ENCODE measurements around the gene DOCK3. TPM values are rescaled to one million over a fixed set of nuclear protein-coding genes. Genes with fewer than 3 reads are reported as not detected.

DOCK3 gene
- total and polyA plus RNA-seq, 10 donors: 0.08 to 2.1 (median 0.44) TPM

DNA sequence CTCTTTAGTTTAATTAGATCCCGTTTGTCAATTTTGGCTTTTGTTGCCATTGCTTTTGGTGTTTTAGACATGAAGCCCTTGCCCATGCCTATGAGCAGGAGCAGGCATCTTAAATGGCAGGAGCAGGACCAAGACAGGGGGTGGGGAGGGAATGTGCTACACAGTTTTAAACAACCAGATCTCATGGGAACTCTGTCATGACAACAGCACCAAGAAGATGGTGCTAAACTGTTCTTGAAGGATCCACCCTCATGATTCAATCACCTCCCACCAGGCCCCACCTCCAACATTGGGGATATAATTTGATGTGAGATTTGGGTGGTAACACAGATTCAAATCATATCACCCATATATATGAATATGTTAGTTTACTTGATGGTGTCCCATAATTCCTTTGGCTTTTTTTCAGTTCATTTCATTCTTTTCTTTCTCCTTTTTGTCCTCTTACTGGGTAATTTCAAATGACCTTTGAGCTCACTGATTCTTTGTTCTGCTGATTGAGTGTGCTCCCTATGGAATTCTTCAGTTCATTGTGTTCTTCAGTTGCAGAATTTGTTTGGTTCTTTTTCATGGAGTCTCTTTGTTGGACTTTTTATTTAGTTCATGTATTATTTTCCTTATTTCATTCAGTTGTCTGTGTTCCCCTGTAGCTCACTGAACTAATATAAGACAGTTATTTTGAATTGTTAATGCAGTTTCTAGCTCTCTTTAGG, 62.6 kb downstream of the DOCK3 start:
- no peaks in the 10 kb centered on the region for H3K36me3 ChIP-seq
- peaks cover 0 to 25% (median 17%) of the 10 kb centered on the region in 8 donors for H3K9me3 ChIP-seq
- no peak overlapping the region for H3K4me3 ChIP-seq
- no peak for DNase-seq
- TF ChIP-seq, protein P1, sequence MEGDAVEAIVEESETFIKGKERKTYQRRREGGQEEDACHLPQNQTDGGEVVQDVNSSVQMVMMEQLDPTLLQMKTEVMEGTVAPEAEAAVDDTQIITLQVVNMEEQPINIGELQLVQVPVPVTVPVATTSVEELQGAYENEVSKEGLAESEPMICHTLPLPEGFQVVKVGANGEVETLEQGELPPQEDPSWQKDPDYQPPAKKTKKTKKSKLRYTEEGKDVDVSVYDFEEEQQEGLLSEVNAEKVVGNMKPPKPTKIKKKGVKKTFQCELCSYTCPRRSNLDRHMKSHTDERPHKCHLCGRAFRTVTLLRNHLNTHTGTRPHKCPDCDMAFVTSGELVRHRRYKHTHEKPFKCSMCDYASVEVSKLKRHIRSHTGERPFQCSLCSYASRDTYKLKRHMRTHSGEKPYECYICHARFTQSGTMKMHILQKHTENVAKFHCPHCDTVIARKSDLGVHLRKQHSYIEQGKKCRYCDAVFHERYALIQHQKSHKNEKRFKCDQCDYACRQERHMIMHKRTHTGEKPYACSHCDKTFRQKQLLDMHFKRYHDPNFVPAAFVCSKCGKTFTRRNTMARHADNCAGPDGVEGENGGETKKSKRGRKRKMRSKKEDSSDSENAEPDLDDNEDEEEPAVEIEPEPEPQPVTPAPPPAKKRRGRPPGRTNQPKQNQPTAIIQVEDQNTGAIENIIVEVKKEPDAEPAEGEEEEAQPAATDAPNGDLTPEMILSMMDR (IDR thresholded peaks at IDR 0.05 in 8 of 11, conservative IDR thresholded peaks at IDR 0.05 in 3 of 11): no peak
- TF ChIP-seq POLR2A (IDR thresholded peaks at IDR 0.05) (no peak), POLR2AphosphoS5 (IDR thresholded peaks at IDR 0.05) (no peak)
- no peak overlapping the region for H3K27ac ChIP-seq
- WGBS, 5 donors: 87 to 100% (median 92%) methylated on average over 1 of the region's 1 CpG
- intact Hi-C loops (cut with DNase I; ENCODE audit: low total_unique reads): no loop called here
- no peaks in the 10 kb centered on the region for H3K27me3 ChIP-seq (replicated peaks in 1 of 7)
- H3K4me1 ChIP-seq: no peaks in the 10 kb centered on the region

DNA sequence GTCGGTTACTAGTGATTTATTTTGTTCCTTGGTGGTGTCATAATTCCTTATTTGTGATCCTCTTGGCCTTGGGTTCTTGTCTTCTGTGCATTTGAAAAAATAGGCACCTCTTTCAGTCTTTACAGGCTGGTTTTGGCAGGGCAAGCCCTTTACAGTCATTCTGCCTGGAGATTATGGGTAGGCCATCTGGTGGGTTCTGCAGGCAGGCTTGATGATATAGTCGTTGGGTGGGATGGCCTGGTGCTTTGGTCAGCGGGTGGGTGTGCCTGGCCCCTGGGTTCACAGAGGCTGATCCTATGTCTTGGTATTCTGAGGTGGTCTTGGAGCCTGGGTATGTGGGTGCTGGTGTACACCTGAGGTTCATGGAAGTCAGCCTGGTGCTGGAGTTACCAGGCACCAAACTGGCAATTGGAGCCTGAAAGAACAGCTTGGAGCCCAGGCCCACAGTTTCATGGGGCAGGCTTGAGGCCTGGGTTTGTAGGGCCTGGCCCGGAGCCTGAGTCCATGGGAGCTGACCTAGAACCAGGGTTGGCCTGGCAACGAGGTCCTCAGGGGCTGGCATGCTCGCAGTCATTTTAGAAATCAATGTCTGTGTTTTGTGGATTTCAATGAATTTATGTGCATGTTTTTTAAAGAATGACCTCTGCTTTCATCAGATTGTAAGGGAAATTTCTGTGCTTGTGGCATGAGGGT, 63.3 kb downstream of the DOCK3 start:
- intact Hi-C loops (cut with DNase I; ENCODE audit: low total_unique reads): no loop called here
- no peak overlapping the region for H3K27ac ChIP-seq
- 73 to 90% (median 85%) methylated on average over 5 to 6 of the region's 6 CpGs for WGBS, 5 donors
- H3K4me3 ChIP-seq: no peak overlapping the region
- DNase-seq: no peak
- TF ChIP-seq, protein P1 (IDR thresholded peaks at IDR 0.05 in 8 of 11, conservative IDR thresholded peaks at IDR 0.05 in 3 of 11): no peak
- no peak for TF ChIP-seq POLR2AphosphoS5 (IDR thresholded peaks at IDR 0.05)
- no peak for TF ChIP-seq POLR2A (IDR thresholded peaks at IDR 0.05)
- H3K9me3 ChIP-seq: peaks cover 0 to 25% (median 17%) of the 10 kb centered on the region in 8 donors
- no peaks in the 10 kb centered on the region for H3K36me3 ChIP-seq
- no peaks in the 10 kb centered on the region for H3K27me3 ChIP-seq (replicated peaks in 1 of 7)
- no peaks in the 10 kb centered on the region for H3K4me1 ChIP-seq

DNA sequence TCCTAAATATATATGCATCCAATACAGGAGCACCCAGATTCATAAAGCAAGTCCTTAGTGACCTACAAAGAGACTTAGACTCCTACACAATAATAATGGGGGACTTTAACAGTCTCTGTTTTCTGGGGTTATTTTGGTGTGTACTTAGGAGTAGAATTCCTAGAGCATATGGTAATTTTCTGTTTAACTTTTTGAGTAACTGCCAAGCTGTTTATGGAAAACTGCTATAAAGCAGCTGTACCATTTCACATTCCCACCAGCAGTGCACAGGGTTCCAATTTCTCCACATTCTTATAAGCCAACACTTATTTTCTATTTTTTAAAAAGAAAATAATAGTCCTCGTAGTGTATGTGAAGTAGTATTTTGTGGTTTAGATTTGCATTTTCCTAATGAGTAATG, 68.9 kb downstream of the DOCK3 start:
- no peaks in the 10 kb centered on the region for H3K4me1 ChIP-seq
- TF ChIP-seq POLR2A (IDR thresholded peaks at IDR 0.05) (no peak), POLR2AphosphoS5 (IDR thresholded peaks at IDR 0.05) (no peak)
- TF ChIP-seq, protein P1 (IDR thresholded peaks at IDR 0.05 in 8 of 11, conservative IDR thresholded peaks at IDR 0.05 in 3 of 11): no peak
- H3K36me3 ChIP-seq: no peaks in the 10 kb centered on the region
- H3K27ac ChIP-seq: no peak overlapping the region
- intact Hi-C loops (cut with DNase I; ENCODE audit: low total_unique reads): no loop called here
- no peak for DNase-seq
- WGBS, 5 donors: 61 to 78% (median 70%) methylated on average over 1 of the region's 1 CpG
- no peaks in the 10 kb centered on the region for H3K9me3 ChIP-seq
- H3K27me3 ChIP-seq (replicated peaks in 1 of 7): no peaks in the 10 kb centered on the region
- no peak overlapping the region for H3K4me3 ChIP-seq

DNA sequence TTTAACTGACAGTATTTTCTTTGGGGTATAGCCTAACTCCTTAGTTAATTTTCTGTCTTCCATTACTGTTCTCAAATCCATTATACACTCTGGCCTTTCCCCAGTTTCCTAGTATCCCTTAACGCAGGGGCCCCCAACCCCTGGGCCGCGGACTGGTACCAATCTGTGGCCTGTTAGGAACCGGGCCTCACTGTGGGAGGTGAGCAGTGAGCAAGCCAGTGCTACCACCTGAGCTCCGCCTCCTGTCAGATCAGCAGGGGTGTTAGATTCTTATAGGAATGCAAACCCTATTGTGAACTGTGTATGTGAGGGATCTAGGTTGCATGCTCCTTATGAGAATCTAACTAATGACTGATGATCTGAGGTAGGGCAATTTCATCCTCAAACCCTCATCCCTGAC, 75.1 kb downstream of the DOCK3 start:
- intact Hi-C loops (cut with DNase I; ENCODE audit: low total_unique reads): no loop called here
- Histone ChIP-seq H3K9me3 (peaks cover 0 to 6% (median under 1%) of the 10 kb centered on the region in 8 donors), H3K4me1 (no peaks in the 10 kb centered on the region), H3K27me3 (replicated peaks in 1 of 7) (no peaks in the 10 kb centered on the region), H3K27ac (no peak overlapping the region), H3K4me3 (no peak overlapping the region), H3K36me3 (no peaks in the 10 kb centered on the region)
- TF ChIP-seq POLR2A (IDR thresholded peaks at IDR 0.05) (no peak), POLR2AphosphoS5 (IDR thresholded peaks at IDR 0.05) (no peak)
- TF ChIP-seq, protein P1 (IDR thresholded peaks at IDR 0.05 in 8 of 11, conservative IDR thresholded peaks at IDR 0.05 in 3 of 11): no peak
- no peak for DNase-seq
- 73 to 89% (median 75%) methylated on average over 5 of the region's 5 CpGs for WGBS, 5 donors

Data from spleen (tissue), 11 donors.